ENCODE results near the gene SV2A.

- TF ChIP-seq GATA3 (IDR thresholded peaks at IDR 0.05; ENCODE audit: low read depth, low read length) (no peak), GATA2 (IDR thresholded peaks at IDR 0.05; ENCODE audit: low read depth, low read length) (no peak)
Observed at GRCh38 chr1:149885339-149886120, 32.1 kb downstream of the SV2A start.
